Measurements from ENCODE around the gene PDZRN3.

DNA sequence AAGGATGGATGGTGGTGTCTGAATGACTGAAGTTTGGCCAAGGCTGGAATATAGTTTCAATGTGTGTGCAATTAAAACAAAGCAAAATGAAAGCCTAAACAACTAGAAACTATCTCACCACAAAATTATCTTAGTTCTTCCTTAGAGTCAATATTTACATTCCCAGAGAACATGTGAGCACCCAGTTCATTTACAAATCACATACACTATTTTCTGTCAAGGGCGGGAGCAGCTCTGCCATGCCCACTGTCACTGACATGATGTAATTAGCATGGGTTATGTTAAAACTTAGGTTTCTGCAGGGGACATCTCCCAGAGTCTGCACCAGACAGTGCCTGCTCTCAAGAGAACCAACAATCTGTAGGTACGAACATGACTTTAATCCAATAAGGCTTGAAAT, 65.0 kb downstream of the PDZRN3 start:
- TF ChIP-seq, protein P1, sequence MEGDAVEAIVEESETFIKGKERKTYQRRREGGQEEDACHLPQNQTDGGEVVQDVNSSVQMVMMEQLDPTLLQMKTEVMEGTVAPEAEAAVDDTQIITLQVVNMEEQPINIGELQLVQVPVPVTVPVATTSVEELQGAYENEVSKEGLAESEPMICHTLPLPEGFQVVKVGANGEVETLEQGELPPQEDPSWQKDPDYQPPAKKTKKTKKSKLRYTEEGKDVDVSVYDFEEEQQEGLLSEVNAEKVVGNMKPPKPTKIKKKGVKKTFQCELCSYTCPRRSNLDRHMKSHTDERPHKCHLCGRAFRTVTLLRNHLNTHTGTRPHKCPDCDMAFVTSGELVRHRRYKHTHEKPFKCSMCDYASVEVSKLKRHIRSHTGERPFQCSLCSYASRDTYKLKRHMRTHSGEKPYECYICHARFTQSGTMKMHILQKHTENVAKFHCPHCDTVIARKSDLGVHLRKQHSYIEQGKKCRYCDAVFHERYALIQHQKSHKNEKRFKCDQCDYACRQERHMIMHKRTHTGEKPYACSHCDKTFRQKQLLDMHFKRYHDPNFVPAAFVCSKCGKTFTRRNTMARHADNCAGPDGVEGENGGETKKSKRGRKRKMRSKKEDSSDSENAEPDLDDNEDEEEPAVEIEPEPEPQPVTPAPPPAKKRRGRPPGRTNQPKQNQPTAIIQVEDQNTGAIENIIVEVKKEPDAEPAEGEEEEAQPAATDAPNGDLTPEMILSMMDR (IDR thresholded peaks at IDR 0.05; ENCODE audit: extremely low read depth in 1 of 2, insufficient read depth in 1 of 2, low read depth in 1 of 2, low read length in 2 of 2): no peak
- TF ChIP-seq EZH2 (IDR thresholded peaks at IDR 0.05; ENCODE audit: borderline replicate concordance, low read depth, low read length, severe bottlenecking) (no peak), POLR2AphosphoS5 (IDR thresholded peaks at IDR 0.05; ENCODE audit: insufficient read depth, low read depth, low read length) (no peak), POLR2A (IDR thresholded peaks at IDR 0.05; ENCODE audit: low read depth, low read length) (no peak), MYC (IDR thresholded peaks at IDR 0.05; ENCODE audit: low read depth, low read length) (no peak), MAX (IDR thresholded peaks at IDR 0.05; ENCODE audit: insufficient read depth, insufficient read length) (no peak), FOS (IDR thresholded peaks at IDR 0.05; ENCODE audit: borderline replicate concordance, insufficient read depth, low read length) (no peak)
